HFF-Myc (cell line): ENCODE results near the gene ADPRS.

Experiments
- DNase-seq: peaks from one replicate; pipeline ENCODE4 v3.0.0-alpha.2; 2011; ENCODE audit warnings: low read depth; ENCODE audit errors: extremely low read depth
- H3K4me3 ChIP-seq: replicated peaks from 2 replicates; pipeline ENCODE4 v1.5.1; 2011; ENCODE audit warnings: low read depth, mild to moderate bottlenecking, control low read depth, low read length
- TF ChIP-seq, protein P1 (sequence below): IDR thresholded peaks from 2 replicates; pipeline ENCODE4 v1.5.1; 2012; ENCODE audit warnings: mild to moderate bottlenecking, low read depth, low read length, control low read depth; ENCODE audit errors: missing control alignments

ADPRS gene

GRCh38 chr1:36081926-36082485 is 6.7 kb upstream of the ADPRS start:
- no peak for DNase-seq
- TF ChIP-seq, protein P1, sequence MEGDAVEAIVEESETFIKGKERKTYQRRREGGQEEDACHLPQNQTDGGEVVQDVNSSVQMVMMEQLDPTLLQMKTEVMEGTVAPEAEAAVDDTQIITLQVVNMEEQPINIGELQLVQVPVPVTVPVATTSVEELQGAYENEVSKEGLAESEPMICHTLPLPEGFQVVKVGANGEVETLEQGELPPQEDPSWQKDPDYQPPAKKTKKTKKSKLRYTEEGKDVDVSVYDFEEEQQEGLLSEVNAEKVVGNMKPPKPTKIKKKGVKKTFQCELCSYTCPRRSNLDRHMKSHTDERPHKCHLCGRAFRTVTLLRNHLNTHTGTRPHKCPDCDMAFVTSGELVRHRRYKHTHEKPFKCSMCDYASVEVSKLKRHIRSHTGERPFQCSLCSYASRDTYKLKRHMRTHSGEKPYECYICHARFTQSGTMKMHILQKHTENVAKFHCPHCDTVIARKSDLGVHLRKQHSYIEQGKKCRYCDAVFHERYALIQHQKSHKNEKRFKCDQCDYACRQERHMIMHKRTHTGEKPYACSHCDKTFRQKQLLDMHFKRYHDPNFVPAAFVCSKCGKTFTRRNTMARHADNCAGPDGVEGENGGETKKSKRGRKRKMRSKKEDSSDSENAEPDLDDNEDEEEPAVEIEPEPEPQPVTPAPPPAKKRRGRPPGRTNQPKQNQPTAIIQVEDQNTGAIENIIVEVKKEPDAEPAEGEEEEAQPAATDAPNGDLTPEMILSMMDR, result no peak
- H3K4me3 ChIP-seq, result no peak overlapping the region

DNA sequence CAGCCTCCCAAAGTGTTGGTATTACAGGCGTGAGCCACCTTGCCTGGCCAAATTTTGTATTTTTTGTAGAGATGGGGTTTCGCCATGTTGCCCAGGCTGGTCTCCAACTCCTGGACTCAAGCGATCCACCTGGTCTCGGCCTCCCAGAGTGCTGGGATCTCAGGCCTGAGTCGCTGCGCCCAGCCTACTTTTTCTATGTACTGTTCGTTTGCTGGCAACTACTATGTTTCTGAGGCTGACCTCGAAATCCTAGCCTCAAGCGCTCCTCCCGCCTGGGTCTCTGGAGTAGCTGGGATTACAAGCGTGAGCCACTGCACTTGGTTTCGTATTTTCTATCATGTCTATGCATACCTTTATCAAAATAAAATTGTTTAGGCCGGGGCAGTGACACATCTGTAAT is 5.5 kb upstream of the ADPRS start:
- TF ChIP-seq, protein P1, result no peak
- DNase-seq, result no peak
- no peak overlapping the region for H3K4me3 ChIP-seq

- TF ChIP-seq, protein P1, result no peak
- peak within 1 kb of the TSS; percentile 33 for H3K4me3 ChIP-seq
- DNase-seq, result no peak
These were observed 4.8 kb upstream of the ADPRS start, which contains the start of gene TEKT2 for GRCh38 chr1:36083635-36084496. Gene TEKT2 (plus strand): TSS chr1:36084094. CDS start chr1:36084922, 828 bp downstream.

DNA sequence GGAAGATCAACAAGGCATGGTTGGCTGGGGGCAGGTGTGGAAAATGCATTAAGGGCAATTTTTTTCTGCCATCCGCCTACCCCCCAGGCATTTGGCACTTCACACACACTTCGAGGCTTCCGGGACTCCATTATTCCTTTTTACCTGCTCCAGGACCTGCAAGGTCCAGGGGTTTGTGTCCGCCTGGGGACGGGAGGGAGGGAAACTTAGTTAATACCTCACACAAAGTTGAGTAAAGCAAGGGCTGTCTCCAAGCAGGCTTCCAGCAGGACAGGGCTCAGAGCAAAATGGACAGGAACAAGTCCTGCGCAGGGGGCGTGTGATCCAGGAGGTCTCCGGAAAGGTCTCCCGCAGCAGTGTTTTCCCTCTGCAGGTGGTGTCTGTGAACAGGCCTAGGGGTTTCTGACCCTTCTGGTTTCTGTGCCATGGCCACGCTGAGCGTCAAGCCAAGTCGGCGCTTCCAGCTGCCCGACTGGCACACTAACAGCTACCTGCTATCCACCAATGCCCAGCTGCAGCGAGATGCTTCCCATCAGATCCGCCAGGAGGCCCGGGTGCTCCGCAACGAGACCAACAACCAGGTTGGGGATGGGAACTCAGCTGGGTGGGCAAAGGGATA is 4.1 kb upstream of the ADPRS start:
- no peak for DNase-seq
- TF ChIP-seq, protein P1, result no peak
- H3K4me3 ChIP-seq, result peak overlapping the region; percentile 33

- TF ChIP-seq, protein P1, result no peak
- no peak overlapping the region for H3K4me3 ChIP-seq
- DNase-seq, result no peak
These were observed 3.6 kb upstream of the ADPRS start for GRCh38 chr1:36085126-36085525.

- DNase-seq, result no peak
- H3K4me3 ChIP-seq, result no peak overlapping the region
- TF ChIP-seq, protein P1, result no peak
These were observed 2.8 kb upstream of the ADPRS start for GRCh38 chr1:36085686-36086526.
